ENCODE results near the gene RAB36.

RAB36 gene

GRCh38 chr22:23143119-23143518 is 2.2 kb upstream of the RAB36 start:
- Histone ChIP-seq H3F3A (ENCODE audit: low read depth) (0 out of 2 replicates have a peak, but pooled peaks cover 3% of the 10 kb centered on the region), H3K79me2 (ENCODE audit: insufficient read depth, low read length) (no peaks in the 10 kb centered on the region), H4K20me1 (ENCODE audit: insufficient read depth, low read length, poor library complexity, severe bottlenecking) (no peaks in the 10 kb centered on the region), H3K9me3 (ENCODE audit: insufficient read depth, low read depth, low read length) (no peaks in the 10 kb centered on the region), H3K9ac (ENCODE audit: low read depth, low read length, poor library complexity, severe bottlenecking) (no peak overlapping the region), H3K4me1 (ENCODE audit: insufficient read depth, low read length, poor library complexity, severe bottlenecking) (peaks cover 20% of the 10 kb centered on the region), H3K9me2 (replicated peaks; ENCODE audit: low read depth, low read length) (no peaks in the 10 kb centered on the region), H3K36me3 (ENCODE audit: insufficient read depth, low read length) (no peaks in the 10 kb centered on the region), H2AFZ (ENCODE audit: low read length) (no peak overlapping the region), H3K27me3 (ENCODE audit: insufficient read depth, low read length, poor library complexity, severe bottlenecking) (no peaks in the 10 kb centered on the region), H3K4me2 (ENCODE audit: low read depth, low read length, poor library complexity, severe bottlenecking) (no peak overlapping the region), H3K4me3 (ENCODE audit: low read length, poor library complexity, severe bottlenecking) (no peak overlapping the region)
- TF ChIP-seq EZH2phosphoT487 (IDR thresholded peaks at IDR 0.05; ENCODE audit: borderline replicate concordance), result no peak
- TF ChIP-seq CTCF (conservative IDR thresholded peaks at IDR 0.05; ENCODE audit: low read length), result no peak

- H3K4me2 ChIP-seq (ENCODE audit: low read depth, low read length, poor library complexity, severe bottlenecking), result no peak overlapping the region
- no peak overlapping the region for H2AFZ ChIP-seq (ENCODE audit: low read length)
- H3K9me3 ChIP-seq (ENCODE audit: insufficient read depth, low read depth, low read length), result no peaks in the 10 kb centered on the region
- H3K27me3 ChIP-seq (ENCODE audit: insufficient read depth, low read length, poor library complexity, severe bottlenecking), result no peaks in the 10 kb centered on the region
- no peaks in the 10 kb centered on the region for H3K79me2 ChIP-seq (ENCODE audit: insufficient read depth, low read length)
- H3K9me2 ChIP-seq (replicated peaks; ENCODE audit: low read depth, low read length), result no peaks in the 10 kb centered on the region
- no peaks in the 10 kb centered on the region for H4K20me1 ChIP-seq (ENCODE audit: insufficient read depth, low read length, poor library complexity, severe bottlenecking)
- no peak for TF ChIP-seq CTCF (conservative IDR thresholded peaks at IDR 0.05; ENCODE audit: low read length)
- TF ChIP-seq EZH2phosphoT487 (IDR thresholded peaks at IDR 0.05; ENCODE audit: borderline replicate concordance), result no peak
- H3F3A ChIP-seq (ENCODE audit: low read depth), result no peaks in the 10 kb centered on the region
- no peak overlapping the region for H3K9ac ChIP-seq (ENCODE audit: low read depth, low read length, poor library complexity, severe bottlenecking)
- peaks cover 9% of the 10 kb centered on the region for H3K4me1 ChIP-seq (ENCODE audit: insufficient read depth, low read length, poor library complexity, severe bottlenecking)
- H3K36me3 ChIP-seq (ENCODE audit: insufficient read depth, low read length), result no peaks in the 10 kb centered on the region
- no peak overlapping the region for H3K4me3 ChIP-seq (ENCODE audit: low read length, poor library complexity, severe bottlenecking)
Measured at GRCh38 chr22:23144432-23144831, 845 bp upstream of the RAB36 start.

- Histone ChIP-seq H3K9ac (ENCODE audit: low read depth, low read length, poor library complexity, severe bottlenecking) (no peak overlapping the region), H3K27me3 (ENCODE audit: insufficient read depth, low read length, poor library complexity, severe bottlenecking) (no peaks in the 10 kb centered on the region), H2AFZ (ENCODE audit: low read length) (no peak overlapping the region), H3K79me2 (ENCODE audit: insufficient read depth, low read length) (no peaks in the 10 kb centered on the region), H3K36me3 (ENCODE audit: insufficient read depth, low read length) (no peaks in the 10 kb centered on the region), H3K4me2 (ENCODE audit: low read depth, low read length, poor library complexity, severe bottlenecking) (no peak overlapping the region), H3K9me3 (ENCODE audit: insufficient read depth, low read depth, low read length) (no peaks in the 10 kb centered on the region), H3K4me3 (ENCODE audit: low read length, poor library complexity, severe bottlenecking) (no peak overlapping the region), H3K4me1 (ENCODE audit: insufficient read depth, low read length, poor library complexity, severe bottlenecking) (peaks cover 6% of the 10 kb centered on the region), H4K20me1 (ENCODE audit: insufficient read depth, low read length, poor library complexity, severe bottlenecking) (no peaks in the 10 kb centered on the region), H3F3A (ENCODE audit: low read depth) (no peaks in the 10 kb centered on the region), H3K9me2 (replicated peaks; ENCODE audit: low read depth, low read length) (no peaks in the 10 kb centered on the region)
- TF ChIP-seq CTCF (conservative IDR thresholded peaks at IDR 0.05; ENCODE audit: low read length), result no peak
- no peak for TF ChIP-seq EZH2phosphoT487 (IDR thresholded peaks at IDR 0.05; ENCODE audit: borderline replicate concordance)
Measured at GRCh38 chr22:23145878-23146470, 697 bp downstream of the RAB36 start.
